Measurements from ENCODE around the gene CCDC179.

Gene CCDC179

GRCh38 chr11:22846726-22847125 lies 13.5 kb downstream of the CCDC179 start:
- H3K4me1 ChIP-seq (ENCODE audit: insufficient read depth, insufficient read length): no peaks in the 10 kb centered on the region
- DNase-seq (ENCODE audit: low read depth, low spot score): no peak
- no peak overlapping the region for H3K4me3 ChIP-seq (ENCODE audit: insufficient read length, low read depth)
- no peak overlapping the region for H3K9ac ChIP-seq (ENCODE audit: insufficient read length, low read depth)
- no peaks in the 10 kb centered on the region for H3K9me3 ChIP-seq (ENCODE audit: insufficient read depth, low read length)
- H3K36me3 ChIP-seq (ENCODE audit: insufficient read depth, insufficient read length, low read length): no peaks in the 10 kb centered on the region
- TF ChIP-seq ZNF274 (IDR thresholded peaks at IDR 0.05; ENCODE audit: low read depth, low read length): no peak
- no peak for TF ChIP-seq SUZ12 (IDR thresholded peaks at IDR 0.05; ENCODE audit: extremely low read depth, insufficient read depth, insufficient read length)
- TF ChIP-seq YY1 (IDR thresholded peaks at IDR 0.05; ENCODE audit: insufficient read depth, insufficient read length): no peak
- no peaks in the 10 kb centered on the region for H3K27me3 ChIP-seq (ENCODE audit: insufficient read depth, insufficient read length)

GRCh38 chr11:22832315-22833015 lies 27.8 kb downstream of the CCDC179 start:
- TF ChIP-seq ZNF274 (IDR thresholded peaks at IDR 0.05; ENCODE audit: low read depth, low read length) (no peak), YY1 (IDR thresholded peaks at IDR 0.05; ENCODE audit: insufficient read depth, insufficient read length) (no peak), SUZ12 (IDR thresholded peaks at IDR 0.05; ENCODE audit: extremely low read depth, insufficient read depth, insufficient read length) (no peak)
- no peaks in the 10 kb centered on the region for H3K4me1 ChIP-seq (ENCODE audit: insufficient read depth, insufficient read length)
- H3K4me3 ChIP-seq (ENCODE audit: insufficient read length, low read depth): no peak overlapping the region
- H3K36me3 ChIP-seq (ENCODE audit: insufficient read depth, insufficient read length, low read length): no peaks in the 10 kb centered on the region
- H3K9ac ChIP-seq (ENCODE audit: insufficient read length, low read depth): no peak overlapping the region
- DNase-seq (ENCODE audit: low read depth, low spot score): no peak
- H3K27me3 ChIP-seq (ENCODE audit: insufficient read depth, insufficient read length): peaks cover 12% of the 10 kb centered on the region
- H3K9me3 ChIP-seq (ENCODE audit: insufficient read depth, low read length): no peaks in the 10 kb centered on the region

- H3K4me3 ChIP-seq (ENCODE audit: insufficient read length, low read depth): no peak overlapping the region
- no peak for DNase-seq (ENCODE audit: low read depth, low spot score)
- peaks cover 12% of the 10 kb centered on the region for H3K27me3 ChIP-seq (ENCODE audit: insufficient read depth, insufficient read length)
- peaks cover 3% of the 10 kb centered on the region for H3K36me3 ChIP-seq (ENCODE audit: insufficient read depth, insufficient read length, low read length)
- TF ChIP-seq SUZ12 (IDR thresholded peaks at IDR 0.05; ENCODE audit: extremely low read depth, insufficient read depth, insufficient read length) (no peak), YY1 (IDR thresholded peaks at IDR 0.05; ENCODE audit: insufficient read depth, insufficient read length) (no peak), ZNF274 (IDR thresholded peaks at IDR 0.05; ENCODE audit: low read depth, low read length) (no peak)
- H3K9me3 ChIP-seq (ENCODE audit: insufficient read depth, low read length): no peaks in the 10 kb centered on the region
- H3K9ac ChIP-seq (ENCODE audit: insufficient read length, low read depth): no peak overlapping the region
- no peaks in the 10 kb centered on the region for H3K4me1 ChIP-seq (ENCODE audit: insufficient read depth, insufficient read length)
These were observed 30.2 kb downstream of the CCDC179 start for GRCh38 chr11:22830082-22830414.

- Histone ChIP-seq H3K4me3 (ENCODE audit: insufficient read length, low read depth) (peak within 1 kb of the TSS; percentile 65), H3K9ac (ENCODE audit: insufficient read length, low read depth) (peak within 1 kb of the TSS; percentile 76), H3K27me3 (ENCODE audit: insufficient read depth, insufficient read length) (peaks cover 12% of the 10 kb centered on the region), H3K4me1 (ENCODE audit: insufficient read depth, insufficient read length) (no peaks in the 10 kb centered on the region), H3K36me3 (ENCODE audit: insufficient read depth, insufficient read length, low read length) (peaks cover 5% of the 10 kb centered on the region), H3K9me3 (ENCODE audit: insufficient read depth, low read length) (no peaks in the 10 kb centered on the region)
- peak; percentile 76 for DNase-seq (ENCODE audit: low read depth, low spot score)
- TF ChIP-seq ZNF274 (IDR thresholded peaks at IDR 0.05; ENCODE audit: low read depth, low read length): no peak
- no peak for TF ChIP-seq YY1 (IDR thresholded peaks at IDR 0.05; ENCODE audit: insufficient read depth, insufficient read length)
- no peak for TF ChIP-seq SUZ12 (IDR thresholded peaks at IDR 0.05; ENCODE audit: extremely low read depth, insufficient read depth, insufficient read length)
These were observed 30.8 kb downstream of the CCDC179 start, which contains the start of gene SVIP for GRCh38 chr11:22829231-22830081. TSS of gene SVIP (minus strand) at chr11:22829801. CDS start at chr11:22829748, 53 bp downstream.

GRCh38 chr11:22828373-22828772 lies 31.9 kb downstream of the CCDC179 start:
- Histone ChIP-seq H3K36me3 (ENCODE audit: insufficient read depth, insufficient read length, low read length) (peaks cover 5% of the 10 kb centered on the region), H3K27me3 (ENCODE audit: insufficient read depth, insufficient read length) (peaks cover 12% of the 10 kb centered on the region), H3K9ac (ENCODE audit: insufficient read length, low read depth) (no peak overlapping the region), H3K4me3 (ENCODE audit: insufficient read length, low read depth) (no peak overlapping the region), H3K4me1 (ENCODE audit: insufficient read depth, insufficient read length) (no peaks in the 10 kb centered on the region), H3K9me3 (ENCODE audit: insufficient read depth, low read length) (no peaks in the 10 kb centered on the region)
- TF ChIP-seq SUZ12 (IDR thresholded peaks at IDR 0.05; ENCODE audit: extremely low read depth, insufficient read depth, insufficient read length) (no peak), YY1 (IDR thresholded peaks at IDR 0.05; ENCODE audit: insufficient read depth, insufficient read length) (no peak), ZNF274 (IDR thresholded peaks at IDR 0.05; ENCODE audit: low read depth, low read length) (no peak)
- no peak for DNase-seq (ENCODE audit: low read depth, low spot score)

- Histone ChIP-seq H3K9me3 (ENCODE audit: insufficient read depth, low read length) (no peaks in the 10 kb centered on the region), H3K36me3 (ENCODE audit: insufficient read depth, insufficient read length, low read length) (peaks cover 5% of the 10 kb centered on the region), H3K4me1 (ENCODE audit: insufficient read depth, insufficient read length) (no peaks in the 10 kb centered on the region), H3K27me3 (ENCODE audit: insufficient read depth, insufficient read length) (no peaks in the 10 kb centered on the region), H3K9ac (ENCODE audit: insufficient read length, low read depth) (no peak overlapping the region), H3K4me3 (ENCODE audit: insufficient read length, low read depth) (no peak overlapping the region)
- no peak for DNase-seq (ENCODE audit: low read depth, low spot score)
- TF ChIP-seq ZNF274 (IDR thresholded peaks at IDR 0.05; ENCODE audit: low read depth, low read length) (no peak), SUZ12 (IDR thresholded peaks at IDR 0.05; ENCODE audit: extremely low read depth, insufficient read depth, insufficient read length) (no peak), YY1 (IDR thresholded peaks at IDR 0.05; ENCODE audit: insufficient read depth, insufficient read length) (no peak)
These were observed 38.1 kb downstream of the CCDC179 start for GRCh38 chr11:22822203-22822602.

GRCh38 chr11:22809893-22810292 lies 50.4 kb downstream of the CCDC179 start:
- H3K9ac ChIP-seq (ENCODE audit: insufficient read length, low read depth): no peak overlapping the region
- H3K27me3 ChIP-seq (ENCODE audit: insufficient read depth, insufficient read length): no peaks in the 10 kb centered on the region
- 0 out of 2 replicates have a peak, but pooled peaks cover 5% of the 10 kb centered on the region for H3K9me3 ChIP-seq (ENCODE audit: insufficient read depth, low read length)
- no peak for TF ChIP-seq YY1 (IDR thresholded peaks at IDR 0.05; ENCODE audit: insufficient read depth, insufficient read length)
- TF ChIP-seq ZNF274 (IDR thresholded peaks at IDR 0.05; ENCODE audit: low read depth, low read length): no peak
- no peak for TF ChIP-seq SUZ12 (IDR thresholded peaks at IDR 0.05; ENCODE audit: extremely low read depth, insufficient read depth, insufficient read length)
- no peak overlapping the region for H3K4me3 ChIP-seq (ENCODE audit: insufficient read length, low read depth)
- no peak for DNase-seq (ENCODE audit: low read depth, low spot score)
- no peaks in the 10 kb centered on the region for H3K36me3 ChIP-seq (ENCODE audit: insufficient read depth, insufficient read length, low read length)
- H3K4me1 ChIP-seq (ENCODE audit: insufficient read depth, insufficient read length): no peaks in the 10 kb centered on the region

All from NT2/D1 (cell line).